ENCODE measurements around the gene GMNN.

DNA sequence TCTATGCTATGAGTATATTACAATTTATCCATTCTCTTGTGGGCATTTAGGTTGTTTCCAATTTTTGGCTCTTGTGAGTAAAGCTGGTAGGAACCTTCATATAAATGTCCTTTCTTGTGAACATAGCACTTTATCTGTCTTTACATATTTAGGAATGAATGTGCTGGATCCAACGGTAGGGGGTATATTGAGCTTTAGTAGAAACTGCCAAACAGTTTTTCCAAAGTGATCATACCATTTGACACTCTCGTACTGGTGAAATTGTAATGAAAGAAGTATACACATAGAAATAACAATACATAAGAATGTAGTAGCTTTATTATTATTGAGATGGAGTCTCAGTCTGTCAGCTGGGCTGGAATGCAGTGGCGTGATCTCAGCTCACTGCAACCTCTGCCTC is 54.9 kb downstream of the GMNN start:
- TF ChIP-seq, protein P1, sequence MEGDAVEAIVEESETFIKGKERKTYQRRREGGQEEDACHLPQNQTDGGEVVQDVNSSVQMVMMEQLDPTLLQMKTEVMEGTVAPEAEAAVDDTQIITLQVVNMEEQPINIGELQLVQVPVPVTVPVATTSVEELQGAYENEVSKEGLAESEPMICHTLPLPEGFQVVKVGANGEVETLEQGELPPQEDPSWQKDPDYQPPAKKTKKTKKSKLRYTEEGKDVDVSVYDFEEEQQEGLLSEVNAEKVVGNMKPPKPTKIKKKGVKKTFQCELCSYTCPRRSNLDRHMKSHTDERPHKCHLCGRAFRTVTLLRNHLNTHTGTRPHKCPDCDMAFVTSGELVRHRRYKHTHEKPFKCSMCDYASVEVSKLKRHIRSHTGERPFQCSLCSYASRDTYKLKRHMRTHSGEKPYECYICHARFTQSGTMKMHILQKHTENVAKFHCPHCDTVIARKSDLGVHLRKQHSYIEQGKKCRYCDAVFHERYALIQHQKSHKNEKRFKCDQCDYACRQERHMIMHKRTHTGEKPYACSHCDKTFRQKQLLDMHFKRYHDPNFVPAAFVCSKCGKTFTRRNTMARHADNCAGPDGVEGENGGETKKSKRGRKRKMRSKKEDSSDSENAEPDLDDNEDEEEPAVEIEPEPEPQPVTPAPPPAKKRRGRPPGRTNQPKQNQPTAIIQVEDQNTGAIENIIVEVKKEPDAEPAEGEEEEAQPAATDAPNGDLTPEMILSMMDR (conservative IDR thresholded peaks at IDR 0.05; ENCODE audit: low read depth, low read length): peak; percentile 45
- no peak for TF ChIP-seq EZH2 (IDR thresholded peaks at IDR 0.05; ENCODE audit: low read length, unreplicated experiment)
- no peak for TF ChIP-seq EZH2phosphoT487 (IDR thresholded peaks at IDR 0.05; ENCODE audit: borderline replicate concordance, low read length)
